HG03520 (cell line): ENCODE data around the gene FETUB.
A peak's percentile ranks its signal among the peaks of the same experiment; 100 is the strongest.

Experiments
- ATAC-seq: cut with Tn5 transposase; IDR thresholded peaks from one replicate; pipeline ENCODE4 v1.9.1; 2021; ENCODE audit warnings: mild to moderate bottlenecking, moderate library complexity; ENCODE audit not compliant: unreplicated experiment

FETUB gene

GRCh38 chr3:186612721-186613636 lies 27.2 kb upstream of the FETUB start, which contains the start of gene AHSG:
Gene AHSG, plus strand, starts transcription at chr3:186613060. Its CDS starts 82 bp downstream, at chr3:186613142.
- no peak for ATAC-seq

DNA sequence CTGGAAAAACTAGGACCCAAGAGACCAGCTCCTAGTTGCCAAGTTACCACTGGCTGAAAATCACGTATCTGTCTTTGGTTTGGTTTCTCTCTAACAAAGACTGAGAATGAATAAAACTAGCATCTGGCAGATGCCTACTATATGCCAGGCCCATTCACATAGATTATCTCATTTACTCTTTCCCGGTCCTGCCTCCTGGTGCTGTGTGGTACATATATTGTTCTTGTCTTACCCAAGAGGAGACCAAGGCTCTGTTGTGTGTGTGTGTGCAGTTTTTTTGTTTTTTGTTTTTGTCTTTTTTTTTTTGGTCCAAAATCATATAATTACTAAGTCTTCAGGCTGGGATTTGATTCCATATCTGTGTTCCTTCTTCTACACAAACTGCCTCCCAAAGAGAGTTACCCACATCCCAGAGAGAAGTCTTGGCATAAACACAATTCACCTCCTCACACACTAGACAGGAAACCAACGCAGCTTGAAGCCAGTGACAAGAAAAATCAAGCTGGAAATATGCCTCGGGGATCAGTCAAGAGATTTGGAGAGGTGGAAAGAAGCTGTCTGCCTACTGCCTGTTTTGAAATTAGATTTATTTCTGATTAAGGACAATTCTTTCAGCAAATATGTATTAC lies 26.4 kb upstream of the FETUB start:
- ATAC-seq = no peak

- ATAC-seq = no peak
Measured at GRCh38 chr3:186614266-186614596, 26.0 kb upstream of the FETUB start.

DNA sequence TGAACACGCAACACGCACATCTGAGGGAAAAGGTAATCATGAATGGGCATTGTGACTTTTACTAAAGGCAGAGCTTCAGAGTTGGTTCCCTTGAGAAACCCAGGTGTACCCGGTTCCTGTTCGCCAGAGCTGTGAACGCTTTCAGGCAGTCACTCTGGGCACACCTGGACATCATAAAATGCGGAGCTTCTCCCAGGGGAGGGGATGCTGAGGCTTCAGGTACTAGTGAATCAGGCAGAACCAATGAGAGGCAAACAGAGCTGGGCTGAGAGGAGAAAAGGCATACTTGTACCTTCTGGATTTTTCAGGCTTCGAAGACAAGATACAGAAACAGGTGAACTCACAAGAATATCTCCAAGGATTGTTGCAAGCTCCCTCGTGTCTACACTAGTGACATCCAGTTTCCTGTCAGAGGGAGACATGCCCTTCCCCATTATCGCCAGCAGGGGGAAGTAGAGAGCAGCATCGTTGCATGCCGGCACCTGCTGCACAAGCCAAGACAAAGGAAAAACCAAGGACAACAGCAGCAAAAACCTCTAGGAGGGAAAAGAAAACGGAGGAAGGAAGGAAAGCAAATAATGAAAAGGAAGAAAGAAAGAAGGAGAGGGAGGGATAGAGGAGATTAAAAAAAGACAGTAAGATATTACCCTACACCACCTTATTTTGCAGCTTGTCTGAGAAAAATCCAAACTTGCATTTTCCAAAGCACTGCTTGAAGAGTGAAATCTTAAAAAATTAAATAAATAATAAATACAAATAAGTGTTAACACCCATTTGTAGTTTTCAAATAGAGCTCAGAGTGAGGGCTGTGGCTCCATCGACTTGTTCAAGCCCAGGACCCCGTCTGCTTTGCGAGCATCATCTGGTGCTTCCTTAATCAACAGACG lies 25.4 kb upstream of the FETUB start:
- peak; percentile 73 for ATAC-seq

GRCh38 chr3:186616299-186616617 lies 23.9 kb upstream of the FETUB start:
- no peak for ATAC-seq

DNA sequence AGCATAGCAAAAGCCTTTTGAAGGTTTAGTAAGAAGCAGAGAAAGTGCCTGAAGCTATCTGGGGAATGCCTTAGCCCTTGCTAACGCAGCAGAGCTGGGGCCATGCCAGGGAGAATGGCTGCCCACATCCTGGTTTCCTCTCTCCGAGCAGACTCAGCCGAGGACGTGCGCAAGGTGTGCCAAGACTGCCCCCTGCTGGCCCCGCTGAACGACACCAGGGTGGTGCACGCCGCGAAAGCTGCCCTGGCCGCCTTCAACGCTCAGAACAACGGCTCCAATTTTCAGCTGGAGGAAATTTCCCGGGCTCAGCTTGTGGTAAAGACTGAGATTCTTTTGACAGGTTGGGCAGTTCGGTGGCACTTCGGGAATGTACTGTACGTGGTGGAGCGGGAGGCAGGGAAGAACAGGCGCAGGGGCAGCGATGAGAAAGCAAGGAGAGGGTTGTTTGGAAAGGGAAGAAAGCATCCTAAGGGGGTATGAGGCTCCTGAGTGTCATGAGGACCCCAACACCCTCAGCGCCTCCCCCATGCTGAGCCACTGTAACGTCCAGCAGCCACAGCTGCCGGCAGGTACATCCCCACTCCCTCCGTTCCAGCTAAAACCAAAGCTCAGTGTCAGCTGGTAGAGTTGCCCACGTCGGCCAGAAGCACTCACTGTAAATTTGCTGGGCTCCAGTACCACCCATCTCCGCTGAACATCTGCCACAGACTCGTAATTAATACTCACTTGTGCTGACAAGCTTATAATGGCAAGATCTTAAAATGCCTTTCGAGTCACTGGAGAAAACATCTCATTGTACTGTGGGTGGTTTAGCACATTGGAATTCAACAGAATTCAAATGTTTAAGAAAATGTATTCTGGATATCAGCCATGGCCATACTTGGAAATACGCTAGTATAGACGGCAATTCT lies 22.9 kb upstream of the FETUB start:
- peak; percentile 69 for ATAC-seq

DNA sequence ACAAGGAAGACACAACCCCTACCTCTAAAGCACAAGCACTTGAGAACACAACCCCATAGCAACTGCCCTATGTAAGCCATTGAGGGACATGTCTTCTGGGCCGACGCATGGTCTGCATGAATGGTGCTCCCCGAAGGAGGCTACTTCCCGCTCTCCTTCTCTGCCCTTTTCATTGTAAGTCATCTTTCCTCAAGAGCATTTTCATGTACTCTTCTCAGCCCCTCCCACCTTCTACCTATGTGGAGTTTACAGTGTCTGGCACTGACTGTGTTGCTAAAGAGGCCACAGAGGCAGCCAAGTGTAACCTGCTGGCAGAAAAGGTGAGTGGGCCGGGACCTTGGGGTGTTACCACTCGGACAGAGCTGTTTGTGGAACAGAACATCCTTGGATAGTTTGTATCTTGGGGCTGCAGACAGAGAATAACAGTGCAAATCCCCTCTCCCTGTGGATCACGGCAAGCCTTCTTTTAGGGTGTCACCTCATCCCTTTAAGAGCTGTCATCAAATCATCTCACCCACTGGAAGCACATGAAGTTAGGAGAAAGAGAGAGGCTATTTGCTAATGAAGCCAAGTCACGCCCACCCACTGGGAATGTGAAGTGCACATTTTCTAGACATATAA lies 21.8 kb upstream of the FETUB start:
- no peak for ATAC-seq

GRCh38 chr3:186619787-186620212 lies 20.4 kb upstream of the FETUB start:
- ATAC-seq = no peak

GRCh38 chr3:186620213-186621092 lies 19.7 kb upstream of the FETUB start:
- no peak for ATAC-seq

- ATAC-seq = no peak
Measured at GRCh38 chr3:186621894-186622650, 18.1 kb upstream of the FETUB start.

DNA sequence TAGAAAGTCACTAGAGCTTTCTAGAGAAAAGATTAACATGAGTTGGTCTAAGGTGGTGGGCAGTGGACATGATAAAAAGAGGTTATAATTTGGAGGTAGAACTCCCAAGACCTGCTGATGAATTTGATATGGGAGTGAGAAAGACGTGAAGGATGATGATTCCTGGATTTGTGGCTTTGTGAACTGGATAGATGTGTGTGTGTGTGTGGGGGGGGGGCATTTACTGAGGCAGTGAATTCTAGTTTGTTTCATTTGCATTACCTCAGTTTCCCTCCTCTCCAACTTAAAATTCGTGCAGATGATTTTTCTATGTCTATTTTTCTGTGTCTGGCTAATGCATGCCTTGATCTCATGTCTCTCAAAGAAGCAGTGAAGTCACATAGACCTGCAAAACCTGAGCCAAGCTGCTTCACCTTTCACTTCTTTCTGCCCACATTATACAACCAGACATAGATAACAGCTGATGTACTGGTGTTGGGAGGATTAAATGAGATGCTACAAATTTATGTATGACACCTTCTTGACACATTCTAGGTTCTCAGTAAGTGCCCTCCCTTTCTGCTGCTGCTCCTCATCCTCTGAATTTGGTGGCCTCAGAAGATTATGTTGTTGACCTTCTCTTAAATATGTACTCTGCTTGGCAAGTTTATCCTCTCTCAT lies 17.4 kb upstream of the FETUB start:
- no peak for ATAC-seq

- ATAC-seq = no peak
Measured at GRCh38 chr3:186624598-186624997, 15.6 kb upstream of the FETUB start.

GRCh38 chr3:186625600-186626042 lies 14.6 kb upstream of the FETUB start:
- ATAC-seq = no peak

- no peak for ATAC-seq
Measured at GRCh38 chr3:186626254-186626847, 13.8 kb upstream of the FETUB start.

GRCh38 chr3:186627852-186628414 lies 12.3 kb upstream of the FETUB start:
- ATAC-seq = no peak

- no peak for ATAC-seq
Measured at GRCh38 chr3:186628756-186629155, 11.4 kb upstream of the FETUB start.
